GM03348 (cell line): ENCODE data around the gene SLC6A17.

Source experiments
- DNase-seq: peaks from one replicate; pipeline ENCODE4 v3.0.0; 2012; ENCODE audit warnings: low spot score

Gene SLC6A17

DNA sequence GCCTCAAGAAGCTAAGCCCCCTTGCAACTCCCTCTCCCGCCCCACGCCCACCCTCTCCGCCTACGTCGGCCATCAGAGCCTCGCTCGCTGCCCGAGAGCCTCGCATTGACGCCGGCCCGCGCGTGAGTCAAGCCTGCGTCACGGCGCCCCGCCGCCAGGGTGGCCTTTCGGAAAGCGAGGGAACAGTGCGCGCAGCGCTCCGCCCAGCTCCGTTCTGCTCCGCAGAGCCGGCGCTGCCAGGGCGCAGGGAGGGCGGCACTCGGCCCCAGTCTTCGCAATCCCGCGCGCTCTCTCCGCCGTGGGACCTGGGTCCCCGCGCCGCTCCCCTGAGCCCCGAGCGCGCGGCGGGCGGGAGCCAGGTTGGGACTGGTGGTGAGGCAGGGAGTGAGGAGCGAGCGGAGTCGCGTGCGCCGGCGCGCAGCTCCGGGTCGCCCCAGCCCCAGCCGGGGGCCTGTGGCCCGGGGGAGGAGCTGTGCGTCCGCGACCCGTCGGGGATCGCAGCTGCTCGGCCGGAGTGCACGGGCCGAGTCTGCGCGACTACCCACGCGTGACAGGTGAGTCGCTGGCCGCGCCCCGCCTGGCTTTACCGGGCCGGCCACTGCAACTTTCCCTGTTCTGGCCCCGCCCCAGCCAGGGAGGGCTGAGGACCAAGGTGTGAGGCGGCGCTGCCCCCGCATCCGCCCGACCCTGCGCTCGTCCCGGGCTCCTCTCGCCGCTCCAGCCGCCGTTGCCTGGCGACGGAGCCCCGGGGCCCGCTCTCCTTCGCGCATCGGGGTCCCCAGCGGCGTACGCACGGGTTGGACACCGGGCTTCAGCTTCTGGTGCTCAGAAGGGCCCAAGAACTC is at the start of gene SLC6A17:
SLC6A17 (plus strand) TSS at position 165 of the 845 bp plus-strand sequence. CDS start 16,436 bp downstream, outside the sequence.
- DNase-seq, result peak; percentile 82

DNA sequence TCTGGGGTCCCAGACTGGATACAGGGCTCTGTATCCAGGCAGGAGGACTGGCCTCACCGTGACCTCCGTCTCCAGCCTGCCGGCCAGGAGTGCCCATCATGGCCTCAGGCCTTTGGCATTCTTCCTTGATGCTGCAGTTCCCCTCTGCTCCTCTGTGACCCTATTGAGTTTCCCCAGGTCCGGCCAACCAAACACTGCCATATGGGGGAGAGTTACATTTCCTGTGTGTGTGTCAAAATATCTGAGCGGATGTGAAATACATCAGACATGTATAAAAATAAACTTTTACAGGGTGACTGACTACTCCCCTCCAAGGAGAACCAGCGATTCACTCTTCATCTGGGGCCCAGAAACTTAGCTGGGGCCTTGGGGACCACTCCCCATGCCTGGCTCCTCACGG is 48.2 kb upstream of the SLC6A17 start:
- no peak for DNase-seq

DNA sequence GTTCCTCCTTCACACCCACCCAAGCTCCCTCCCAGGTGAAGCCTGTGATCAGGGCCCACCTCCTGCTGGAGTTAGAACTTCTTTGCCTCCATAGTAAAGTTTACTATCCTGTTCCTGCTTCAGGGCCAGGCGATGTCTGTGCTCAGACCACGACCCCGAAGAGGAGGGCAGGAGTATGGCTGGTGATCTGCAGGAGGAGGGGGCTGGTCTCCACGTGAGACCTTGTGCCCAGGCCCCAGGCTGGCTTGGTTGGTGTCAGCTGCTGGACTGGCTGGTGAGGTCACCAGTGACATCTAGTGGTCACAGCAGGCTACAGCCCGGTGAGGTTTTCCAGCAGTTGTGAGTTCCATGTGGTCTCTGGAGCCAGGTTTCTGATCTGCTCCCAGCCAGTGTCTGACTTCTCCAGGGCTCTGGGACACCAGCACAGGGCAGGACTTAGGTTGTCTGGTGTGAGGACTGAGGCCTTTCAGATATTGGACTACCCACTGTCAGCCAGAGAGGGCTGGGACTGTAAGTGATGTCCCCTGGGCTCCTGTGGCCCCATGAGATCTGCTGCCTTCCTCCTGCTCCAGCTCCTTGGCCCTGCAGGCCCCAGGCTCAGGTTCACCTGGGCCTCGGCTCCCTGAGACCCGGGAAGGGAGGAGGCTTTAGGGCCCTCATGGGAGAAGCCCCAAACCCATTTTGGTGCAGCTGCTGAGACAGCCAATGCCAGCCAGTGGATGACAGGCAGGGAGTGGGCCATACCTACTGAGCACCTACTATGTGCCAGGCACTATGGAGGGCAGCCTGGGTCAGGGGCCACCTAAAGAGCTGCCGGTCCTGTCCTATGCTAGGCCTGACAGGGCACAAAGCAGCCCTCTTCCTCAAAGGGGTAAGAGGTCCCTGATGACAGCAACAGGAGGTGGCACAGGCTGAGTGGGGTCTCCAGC is 44.0 kb upstream of the SLC6A17 start:
- DNase-seq, result peak; percentile 91

DNA sequence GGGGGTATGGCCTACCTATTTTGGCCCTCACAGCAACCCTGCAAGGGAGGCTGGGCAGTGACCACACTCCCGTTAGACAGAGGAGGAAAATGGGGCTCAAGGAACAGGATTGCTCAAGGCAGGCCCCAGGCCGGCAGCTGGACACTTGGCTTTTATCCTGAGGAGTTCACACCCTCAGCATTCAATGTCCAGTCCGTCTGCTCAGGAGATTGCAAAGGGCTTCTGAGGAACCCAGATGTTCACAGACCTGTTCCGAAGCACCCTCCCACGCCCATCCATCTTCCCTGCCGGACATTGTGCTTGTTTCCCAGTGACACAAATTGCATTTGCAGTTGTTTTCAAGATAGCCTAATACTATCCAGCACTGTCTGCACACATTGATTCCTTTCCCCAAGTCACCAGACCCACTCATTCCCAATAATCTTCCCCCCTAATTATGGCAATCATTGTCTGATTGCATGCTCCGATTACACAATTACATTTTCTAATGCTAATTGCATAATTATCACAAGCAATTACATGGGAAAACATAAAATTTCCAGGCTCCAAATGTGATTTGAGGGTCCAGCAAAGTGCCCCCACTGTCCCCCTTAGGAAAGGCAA is 42.3 kb upstream of the SLC6A17 start:
- DNase-seq, result no peak

DNA sequence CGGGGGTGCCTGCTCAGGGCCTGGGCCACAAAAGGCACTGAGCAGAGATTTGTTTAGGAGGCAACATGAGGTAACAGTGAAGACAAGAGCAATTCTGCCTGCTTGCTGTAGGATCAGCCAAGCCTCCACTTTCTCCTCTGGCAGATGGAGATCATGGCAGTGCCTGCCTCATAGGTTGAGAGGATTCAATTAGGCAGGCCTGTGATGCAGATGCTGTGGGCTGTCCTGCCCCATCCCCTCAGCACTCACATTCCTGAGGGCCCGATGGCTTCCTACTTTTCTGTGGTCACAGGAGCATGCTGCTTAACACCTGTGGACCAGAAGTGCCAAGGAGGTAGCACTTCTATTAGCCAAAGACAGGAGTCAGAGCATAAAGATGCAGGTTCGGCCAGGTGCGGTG is 39.2 kb upstream of the SLC6A17 start:
- no peak for DNase-seq

DNA sequence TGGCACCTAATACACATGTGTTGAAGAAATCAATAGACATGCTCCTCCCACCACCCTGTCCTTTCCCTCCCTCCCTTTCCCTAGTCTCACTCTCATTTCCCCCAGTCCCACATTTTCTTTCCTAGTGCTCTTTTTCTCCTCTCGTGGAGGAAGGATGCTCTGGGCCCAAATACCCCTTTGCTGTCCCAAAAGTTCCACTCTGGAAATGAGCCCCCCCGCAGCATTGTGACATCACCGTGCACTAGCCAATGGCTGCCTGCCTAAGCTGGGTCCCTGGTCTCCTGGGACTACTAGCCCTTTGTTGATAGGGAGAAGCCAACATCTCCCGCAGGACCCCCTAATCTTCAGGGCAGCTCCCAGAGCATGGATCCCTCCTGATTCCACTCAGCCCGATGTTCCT is 38.2 kb upstream of the SLC6A17 start, which contains the start of gene UBL4B:
UBL4B (plus strand) TSS at position 301 of the 400 bp plus-strand sequence; CDS start at position 393, 92 bp downstream.
- DNase-seq, result no peak

DNA sequence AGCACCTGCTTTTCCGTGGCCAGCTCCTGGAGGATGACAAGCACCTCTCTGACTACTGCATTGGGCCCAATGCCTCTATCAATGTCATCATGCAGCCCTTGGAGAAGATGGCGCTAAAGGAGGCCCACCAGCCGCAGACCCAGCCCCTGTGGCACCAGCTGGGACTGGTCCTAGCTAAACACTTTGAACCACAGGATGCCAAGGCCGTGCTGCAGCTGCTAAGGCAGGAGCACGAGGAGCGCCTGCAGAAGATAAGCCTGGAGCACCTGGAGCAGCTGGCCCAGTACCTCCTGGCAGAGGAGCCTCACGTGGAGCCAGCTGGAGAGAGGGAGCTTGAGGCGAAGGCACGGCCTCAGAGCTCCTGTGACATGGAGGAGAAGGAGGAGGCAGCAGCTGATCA is 37.6 kb upstream of the SLC6A17 start:
- no peak for DNase-seq

DNA sequence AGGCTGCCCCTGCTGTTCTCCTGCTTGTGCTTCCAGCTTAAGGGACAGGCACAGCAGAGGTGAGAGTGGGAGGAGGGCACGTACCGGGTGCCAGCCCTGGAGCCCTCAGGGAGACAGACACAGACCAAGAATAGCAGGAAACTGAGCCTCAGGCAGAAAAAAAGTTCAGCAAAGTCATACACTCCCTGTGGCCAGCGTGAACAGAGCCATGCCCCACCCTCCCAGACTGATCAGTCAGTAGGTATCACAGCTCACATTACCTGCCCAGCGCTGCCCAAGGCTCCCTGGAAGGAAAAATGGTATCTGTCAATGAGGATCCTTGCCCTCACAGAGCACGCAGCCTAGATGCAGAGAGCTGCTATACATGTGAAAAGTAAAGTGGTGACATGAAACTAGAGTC is 36.7 kb upstream of the SLC6A17 start:
- no peak for DNase-seq

DNA sequence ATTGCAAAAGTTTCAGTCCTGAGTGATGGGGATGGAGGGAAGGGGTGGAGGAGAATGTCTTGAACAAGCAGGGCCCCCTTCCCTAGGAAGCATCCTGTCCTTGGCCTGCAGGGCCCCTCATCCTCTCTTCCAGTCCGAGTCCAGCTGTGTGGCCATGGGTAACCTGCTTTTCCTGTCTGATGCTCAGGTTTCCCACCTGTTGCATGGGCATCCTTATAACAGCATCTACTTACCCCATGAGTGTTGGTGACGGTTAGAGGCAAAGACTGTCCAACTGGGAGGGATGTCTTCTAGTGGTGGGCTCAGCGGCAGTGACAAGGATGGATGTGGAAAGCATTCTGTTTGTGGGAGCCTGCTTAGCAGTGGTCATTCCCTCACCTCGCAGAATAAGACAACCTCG is 36.1 kb upstream of the SLC6A17 start:
- DNase-seq, result no peak

DNA sequence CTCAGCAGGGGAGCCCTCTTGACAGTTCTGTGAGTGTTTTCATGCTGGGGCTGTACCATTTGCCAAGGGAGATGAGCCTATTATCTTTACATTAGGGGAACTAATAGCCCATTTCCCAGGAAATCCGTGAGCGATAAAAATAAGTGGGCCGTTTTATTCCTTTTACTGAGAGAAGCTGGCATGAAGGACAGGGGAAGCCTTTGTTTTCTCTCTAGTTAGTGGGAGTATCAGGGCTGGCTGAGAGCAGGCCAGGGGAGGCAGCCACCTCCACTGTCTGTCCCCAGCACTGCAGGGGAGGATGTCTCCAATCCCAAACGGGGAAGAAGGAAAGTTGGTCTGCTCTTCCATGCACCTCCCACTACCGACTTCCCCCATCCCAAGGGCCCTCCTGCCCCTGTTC is 35.5 kb upstream of the SLC6A17 start:
- no peak for DNase-seq

DNA sequence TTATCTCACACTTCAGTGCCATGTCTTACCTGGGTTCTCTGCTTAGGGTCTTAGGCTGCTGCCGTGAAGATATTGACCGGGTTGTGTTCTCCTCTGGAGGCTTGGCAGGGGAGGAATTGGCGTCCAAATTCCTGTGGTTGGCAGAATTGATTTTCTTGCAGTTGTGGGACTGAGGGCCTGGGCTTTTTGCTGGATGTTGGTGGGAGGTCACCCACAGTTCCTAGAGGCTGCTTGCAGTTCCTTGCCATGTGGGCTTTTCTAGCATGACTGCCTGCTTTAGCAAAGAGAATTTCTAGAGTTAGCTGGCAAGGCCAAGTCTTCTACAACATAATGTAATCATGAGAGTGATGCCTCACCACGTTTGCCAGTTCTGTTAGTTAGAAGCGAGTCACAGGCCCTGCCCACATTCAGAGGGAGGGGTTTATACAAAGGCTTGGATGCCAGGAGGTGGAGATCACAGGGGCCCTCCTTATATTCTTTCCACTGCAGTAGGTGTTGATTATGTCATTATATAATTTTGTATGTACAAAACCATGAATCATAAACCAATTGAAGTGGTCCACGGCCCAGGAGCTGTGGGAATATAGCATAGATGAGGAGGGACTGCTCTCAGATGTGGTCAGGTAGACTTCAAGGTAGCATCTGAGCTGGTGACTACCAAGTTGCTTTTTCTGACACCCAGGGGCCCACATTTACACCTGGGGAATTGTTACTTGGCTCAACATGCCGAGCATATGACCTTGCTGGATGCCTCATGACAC is 31.5 kb upstream of the SLC6A17 start:
- no peak for DNase-seq

DNA sequence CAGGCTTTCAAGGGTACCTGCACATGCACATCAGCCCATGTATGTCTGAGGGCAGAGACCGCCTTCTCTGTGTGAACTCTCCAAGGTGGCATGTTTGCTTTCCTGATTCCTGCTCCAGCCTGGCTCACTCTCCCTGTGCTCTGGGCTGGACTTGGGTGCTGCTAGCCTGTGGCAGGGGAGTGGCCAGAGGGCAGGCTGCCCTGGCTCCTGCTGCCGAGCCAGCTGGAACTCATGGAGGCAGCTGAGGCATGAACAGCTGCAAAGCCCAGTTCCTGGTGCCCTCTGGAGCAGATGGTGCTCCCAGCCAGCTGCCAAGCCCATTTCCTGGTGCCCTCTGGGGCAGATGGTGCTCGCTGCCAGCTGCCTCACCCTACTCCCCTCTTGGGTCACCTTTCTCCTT is 30.5 kb upstream of the SLC6A17 start:
- DNase-seq, result no peak

DNA sequence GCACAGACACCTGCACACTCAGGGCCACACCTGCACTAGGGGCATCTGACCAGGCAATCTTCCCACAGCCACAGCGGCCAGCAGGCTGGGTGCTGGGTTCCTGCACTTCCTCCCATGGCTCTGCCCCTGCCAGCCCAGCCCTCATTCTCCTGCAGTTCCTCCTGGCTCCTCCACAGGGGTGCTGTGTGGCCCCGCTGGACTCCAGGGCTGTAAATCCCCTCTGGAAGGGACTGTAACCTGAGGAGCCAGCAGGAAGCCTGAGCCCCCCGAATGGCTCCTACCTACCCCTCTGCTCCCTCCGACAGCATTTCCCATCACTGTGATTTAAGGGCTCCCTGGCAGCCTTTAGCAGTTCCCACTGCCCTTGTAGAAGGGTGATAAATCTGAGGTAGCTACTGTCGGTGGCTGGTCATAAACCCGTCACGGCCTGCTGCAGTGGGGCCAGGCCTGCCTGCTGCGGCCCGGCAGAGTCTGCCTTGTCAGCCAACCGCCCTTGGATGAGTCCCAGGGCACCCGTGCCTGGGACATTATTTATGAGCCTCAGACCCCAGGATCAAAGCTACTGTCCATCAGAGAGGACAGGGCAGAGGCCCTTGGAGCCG is 29.2 kb upstream of the SLC6A17 start:
- DNase-seq, result no peak

DNA sequence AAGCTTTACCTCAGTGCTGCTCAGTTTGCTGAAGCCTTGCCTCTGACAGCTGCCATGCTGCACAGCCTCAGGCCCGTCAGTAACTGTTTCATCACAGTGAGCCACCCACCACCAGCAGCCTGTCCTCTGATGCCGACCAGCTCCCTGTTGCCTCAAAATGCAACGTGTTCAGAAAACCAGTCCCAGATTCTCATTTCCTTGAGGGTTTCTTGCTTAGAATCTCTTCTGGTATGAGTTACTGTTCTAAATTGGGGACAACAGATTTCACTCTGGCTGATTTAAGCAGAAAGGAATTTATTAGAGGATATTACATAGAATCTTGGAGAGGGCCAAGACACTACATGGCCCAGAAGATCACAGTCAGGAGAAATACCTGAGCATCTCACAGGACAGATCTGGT is 27.1 kb upstream of the SLC6A17 start:
- DNase-seq, result peak; percentile 60

DNA sequence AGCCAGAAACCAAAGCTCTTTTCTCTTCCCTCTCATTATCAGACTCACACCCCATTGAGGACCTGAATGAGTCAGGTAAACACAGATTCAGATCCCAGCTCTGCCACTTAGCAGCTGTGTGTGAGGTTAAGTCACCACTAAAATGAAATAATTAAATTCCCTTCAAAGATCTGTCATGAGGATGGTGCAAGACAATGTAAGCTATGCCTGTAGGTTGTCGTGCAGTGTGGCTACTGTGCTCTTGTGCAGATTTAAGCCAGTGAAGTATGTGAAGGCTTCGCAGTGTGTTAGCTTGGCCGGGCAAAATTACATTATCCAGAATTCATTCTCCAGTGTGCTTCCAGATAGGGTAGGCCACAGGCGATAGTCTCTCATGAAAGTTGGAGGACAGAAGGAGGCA is 24.5 kb upstream of the SLC6A17 start:
- no peak for DNase-seq

DNA sequence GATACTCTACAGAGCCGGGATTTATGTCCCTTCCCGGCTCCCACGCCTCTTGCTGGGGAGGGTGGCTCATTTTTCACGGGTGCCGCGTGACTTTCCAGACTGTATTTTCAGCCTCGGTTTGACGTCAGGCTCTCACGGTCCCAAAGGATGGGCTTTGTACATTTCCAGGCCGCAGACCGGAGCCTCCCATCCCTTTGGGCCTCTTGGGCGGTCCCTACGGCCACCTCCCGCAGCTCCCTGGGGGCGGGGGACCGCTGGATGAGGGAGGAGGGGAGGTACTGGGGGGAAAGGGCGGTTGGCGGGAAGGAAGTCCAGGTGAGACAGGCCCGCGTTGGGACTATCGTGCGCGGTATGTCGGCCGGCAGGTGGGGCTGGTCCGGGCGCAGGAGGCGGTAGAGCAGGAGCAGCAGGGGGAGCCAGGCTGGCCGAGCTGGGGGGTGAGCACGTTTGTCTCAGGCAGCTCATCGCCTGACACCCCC is 20.1 kb upstream of the SLC6A17 start:
- peak; percentile 26 for DNase-seq

DNA sequence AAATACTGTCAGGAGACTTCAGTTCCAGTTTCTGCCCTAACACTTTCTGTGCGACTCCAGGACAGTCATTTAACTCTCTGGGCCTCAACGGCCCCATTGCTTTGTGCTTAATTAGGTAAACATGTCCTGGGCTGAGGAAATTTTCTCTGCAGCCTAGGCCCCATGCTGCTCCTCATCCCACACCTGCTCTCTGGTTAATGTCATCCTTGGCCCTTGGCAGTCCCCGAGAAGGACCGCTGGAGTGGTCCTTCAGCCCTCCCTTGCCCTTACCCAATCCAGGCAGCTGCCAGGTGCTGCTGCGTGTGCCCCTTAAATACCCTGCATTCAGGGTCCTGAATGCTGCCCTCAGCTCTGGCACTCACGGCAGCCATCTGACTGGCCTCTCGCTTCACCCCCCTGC is 19.3 kb upstream of the SLC6A17 start:
- DNase-seq, result no peak

DNA sequence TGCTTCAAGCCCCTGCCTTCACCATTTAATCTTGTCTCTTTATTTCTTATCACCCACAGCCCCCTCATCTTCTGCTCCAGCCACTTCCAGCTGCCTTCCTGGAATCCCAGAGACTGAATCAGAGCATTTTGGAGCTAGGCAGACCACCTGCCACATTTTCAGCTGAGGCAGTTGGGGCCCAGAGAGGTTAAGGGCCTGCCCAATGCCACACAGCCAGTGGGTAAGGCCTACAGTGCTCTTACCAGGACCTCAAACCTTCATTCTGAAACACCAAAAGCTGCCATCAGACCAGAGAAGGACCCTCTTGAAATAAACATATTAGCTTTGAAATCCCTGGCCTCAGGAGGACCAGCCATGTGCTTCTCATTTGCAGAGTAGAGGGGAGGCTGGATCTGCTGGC is 17.6 kb upstream of the SLC6A17 start:
- no peak for DNase-seq

DNA sequence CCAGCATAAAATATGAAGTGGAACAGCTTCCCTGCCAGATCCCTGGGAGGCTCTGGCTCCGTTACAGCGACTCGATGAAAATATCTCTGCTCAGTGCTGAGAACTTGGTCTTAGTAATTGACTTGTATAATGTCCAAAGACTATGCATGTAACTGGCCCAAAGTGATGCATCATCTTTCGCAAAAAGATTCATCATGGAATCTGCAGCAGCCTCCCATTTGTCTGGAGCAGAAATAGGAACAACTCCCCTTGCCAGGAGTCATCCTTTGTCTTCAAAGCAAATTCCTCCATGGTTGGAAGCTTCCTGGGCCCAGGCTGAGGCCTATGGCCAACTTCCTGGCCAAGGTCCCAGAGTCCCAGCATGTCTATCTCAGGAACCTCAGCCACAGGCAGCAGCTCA is 16.9 kb upstream of the SLC6A17 start:
- DNase-seq, result peak; percentile 55

DNA sequence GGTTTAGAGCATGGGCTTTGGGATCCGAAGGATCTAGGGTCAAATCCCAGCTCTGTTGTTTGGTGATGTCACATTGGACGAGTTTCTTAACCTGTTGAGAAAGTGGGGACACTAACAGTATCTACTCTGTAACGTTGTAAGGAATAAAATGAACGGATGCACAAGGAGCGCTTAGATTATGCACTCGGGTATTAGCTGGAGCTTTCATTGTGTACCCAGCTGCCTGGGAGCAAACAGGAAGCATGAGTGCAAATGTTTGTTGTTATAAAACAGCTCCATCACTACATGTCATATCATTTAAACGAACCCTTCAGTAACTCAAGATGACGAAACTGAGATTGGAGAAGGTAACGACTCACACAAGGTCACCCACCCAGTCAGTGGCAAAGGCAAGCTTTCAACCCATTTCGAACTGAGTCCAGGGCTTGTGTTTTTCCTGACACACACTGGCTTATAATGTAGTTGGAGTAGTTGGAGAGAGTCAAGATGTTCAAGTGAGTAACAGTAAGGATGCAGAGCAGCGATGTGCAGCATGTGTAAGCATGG is 16.2 kb upstream of the SLC6A17 start:
- no peak for DNase-seq

DNA sequence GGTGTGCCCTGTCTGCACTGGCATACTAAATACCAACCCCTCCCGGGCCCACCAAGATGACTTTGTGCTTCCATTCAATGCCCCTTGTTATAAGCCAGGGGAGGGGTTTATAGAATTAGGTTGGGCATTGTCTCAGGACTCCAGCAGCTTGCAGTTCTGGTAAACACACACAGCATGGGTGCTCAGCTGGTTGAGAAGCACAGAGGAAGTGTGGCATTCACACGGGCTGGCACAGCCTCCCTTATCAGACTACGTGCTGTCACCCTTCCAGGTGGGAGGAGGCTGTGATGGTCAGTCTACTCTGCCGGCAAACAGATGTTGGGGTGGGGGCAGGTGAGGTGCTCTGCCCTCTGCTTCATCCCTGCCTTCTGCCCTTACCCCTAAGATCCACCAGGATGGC is 15.0 kb upstream of the SLC6A17 start:
- no peak for DNase-seq
